Brain microvascular endothelial cell (primary cell): ENCODE data around the gene EPN2.
"Not testable (repeated sequence)": the region's sequence is repeated elsewhere in the genome, so short reads cannot be mapped to it uniquely, and the experiment has no call there.

ENCODE experiments used
- DNase-seq: peaks from one replicate; pipeline ENCODE4 v3.0.0-alpha.2; 2020
- H3K27ac ChIP-seq: fragments of 250-450 bp; sonication (Bioruptor Pico); 2 replicates; pipeline ENCODE4 v1.5.1; 2020; ENCODE audit warnings: mild to moderate bottlenecking, moderate library complexity
- H3K27me3 ChIP-seq: fragments of 250-450 bp; sonication (Bioruptor Pico); replicated peaks from 2 replicates; pipeline ENCODE4 v1.5.1; 2020; ENCODE audit warnings: mild to moderate bottlenecking
- H3K36me3 ChIP-seq: fragments of 250-450 bp; sonication (Bioruptor Pico); replicated peaks from 2 replicates; pipeline ENCODE4 v1.5.1; 2020; ENCODE audit warnings: mild to moderate bottlenecking
- H3K4me3 ChIP-seq: 2 replicates; pipeline ENCODE4 v1.5.1; 2011; ENCODE audit warnings: low read depth, mild to moderate bottlenecking, control low read depth, low read length, moderate library complexity
- in situ Hi-C: cut with HindIII; loops from 2 replicates; pipeline ENCODE4 v1.10.0; 2017; ENCODE audit warnings: low sequenced_read_pairs, low pct_ligation_motif_present

The EPN2 gene

DNA sequence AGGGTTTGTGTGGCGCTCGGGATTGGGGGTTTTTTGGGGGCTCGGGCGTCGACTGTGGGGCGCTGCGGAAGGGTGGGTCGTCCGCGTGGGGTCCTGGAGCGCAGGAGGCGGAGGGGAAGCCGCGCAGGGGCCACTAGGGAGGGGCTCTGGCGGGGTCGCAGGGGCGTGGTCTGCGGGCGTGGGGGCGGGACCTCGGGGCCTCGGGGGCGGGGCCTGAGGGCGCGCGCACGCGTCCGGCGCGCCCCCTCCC, at the start of gene EPN2:
Gene EPN2 (plus strand): TSS at position 228 of the 250 bp plus-strand sequence. CDS start 45,754 bp downstream, outside the sequence.
- H3K36me3 ChIP-seq, in situ Hi-C loops, H3K27me3 ChIP-seq: not testable (repeated sequence)
- peak within 1 kb of the TSS; percentile 86 for H3K4me3 ChIP-seq
- peak; percentile 15 for DNase-seq
- peak within 1 kb of the TSS; percentile 29 for H3K27ac ChIP-seq

DNA sequence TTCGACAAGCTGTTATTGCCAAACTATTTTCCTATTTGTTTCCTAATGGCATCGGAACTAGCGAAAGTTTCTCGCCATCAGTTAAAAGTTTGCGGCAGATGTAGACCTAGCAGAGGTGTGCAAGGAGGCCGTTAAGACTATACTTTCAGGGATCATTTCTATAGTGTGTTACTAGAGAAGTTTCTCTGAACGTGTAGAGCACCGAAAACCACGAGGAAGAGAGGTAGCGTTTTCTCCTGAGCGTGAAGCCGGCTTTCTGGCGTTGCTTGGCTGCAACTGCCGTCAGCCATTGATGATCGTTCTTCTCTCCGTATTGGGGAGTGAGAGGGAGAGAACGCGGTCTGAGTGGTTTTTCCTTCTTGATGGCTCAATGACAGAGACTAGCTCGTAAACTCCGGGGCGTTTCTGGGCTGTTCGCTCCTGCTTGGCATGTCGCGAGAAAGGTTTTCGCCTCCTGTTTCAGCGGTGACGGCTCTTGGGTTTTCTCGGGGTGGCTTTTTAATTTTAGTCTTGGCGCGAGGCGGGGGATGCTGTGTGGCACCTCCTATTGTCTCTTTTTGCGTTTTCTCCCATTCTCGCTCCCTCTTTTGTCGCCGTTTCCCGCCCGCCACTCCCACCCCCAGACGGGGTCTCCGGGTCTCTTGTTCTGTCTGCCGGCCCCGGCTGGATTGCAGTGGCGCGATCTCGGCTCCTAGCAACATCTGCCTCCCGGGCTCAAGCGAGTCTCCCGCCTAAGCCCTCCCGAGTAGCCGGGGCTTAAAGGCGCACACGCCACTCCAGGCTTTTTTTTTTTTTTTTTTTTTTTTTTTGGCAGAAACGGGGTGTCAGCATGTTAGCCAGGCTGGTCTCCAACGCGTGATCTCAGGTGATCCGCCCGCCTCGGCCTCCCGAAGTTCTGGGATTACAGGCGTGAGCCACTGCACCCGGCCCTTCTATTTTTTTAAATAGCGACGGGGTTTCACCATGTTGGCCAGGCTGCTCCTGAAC, 49.0 kb upstream of the EPN2 start:
- H3K4me3 ChIP-seq, H3K27ac ChIP-seq, DNase-seq, H3K36me3 ChIP-seq, in situ Hi-C loops, H3K27me3 ChIP-seq: not testable (repeated sequence)

DNA sequence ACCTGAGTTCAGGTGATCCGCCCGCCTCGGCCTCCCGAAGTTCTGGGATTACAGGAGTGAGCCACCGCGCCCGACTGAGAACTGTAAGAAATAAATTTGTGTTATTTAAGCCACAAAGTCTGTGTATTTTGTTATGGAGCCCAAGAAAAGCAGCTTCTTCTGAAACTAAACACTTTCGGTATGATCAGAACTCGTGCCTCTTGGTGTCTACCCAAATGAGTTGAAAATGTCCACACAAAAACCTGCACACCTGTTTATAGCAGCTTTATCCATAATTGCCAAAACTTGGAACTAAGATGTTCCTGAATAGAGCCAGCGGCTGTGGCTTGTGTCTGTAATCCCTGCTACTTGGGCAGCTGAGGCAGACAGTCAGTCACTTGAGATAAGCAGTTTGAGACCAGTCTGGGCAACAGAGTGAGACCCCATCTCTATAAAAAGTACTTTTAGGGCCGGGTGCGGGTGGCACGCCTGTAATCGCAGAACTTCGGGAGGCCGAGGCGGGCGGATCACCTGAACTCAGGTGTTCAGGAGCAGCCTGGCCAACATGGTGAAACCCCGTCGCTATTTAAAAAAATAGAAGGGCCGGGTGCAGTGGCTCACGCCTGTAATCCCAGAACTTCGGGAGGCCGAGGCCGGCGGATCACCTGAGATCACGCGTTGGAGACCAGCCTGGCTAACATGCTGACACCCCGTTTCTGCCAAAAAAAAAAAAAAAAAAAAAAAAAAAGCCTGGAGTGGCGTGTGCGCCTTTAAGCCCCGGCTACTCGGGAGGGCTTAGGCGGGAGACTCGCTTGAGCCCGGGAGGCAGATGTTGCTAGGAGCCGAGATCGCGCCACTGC, 48.1 kb upstream of the EPN2 start:
- in situ Hi-C loops, H3K27me3 ChIP-seq, H3K27ac ChIP-seq, DNase-seq, H3K4me3 ChIP-seq, H3K36me3 ChIP-seq: not testable (repeated sequence)

GRCh38 chr17:19189781-19190405, 47.3 kb upstream of the EPN2 start:
- H3K36me3 ChIP-seq, in situ Hi-C loops, DNase-seq, H3K27me3 ChIP-seq, H3K27ac ChIP-seq, H3K4me3 ChIP-seq: not testable (repeated sequence)

DNA sequence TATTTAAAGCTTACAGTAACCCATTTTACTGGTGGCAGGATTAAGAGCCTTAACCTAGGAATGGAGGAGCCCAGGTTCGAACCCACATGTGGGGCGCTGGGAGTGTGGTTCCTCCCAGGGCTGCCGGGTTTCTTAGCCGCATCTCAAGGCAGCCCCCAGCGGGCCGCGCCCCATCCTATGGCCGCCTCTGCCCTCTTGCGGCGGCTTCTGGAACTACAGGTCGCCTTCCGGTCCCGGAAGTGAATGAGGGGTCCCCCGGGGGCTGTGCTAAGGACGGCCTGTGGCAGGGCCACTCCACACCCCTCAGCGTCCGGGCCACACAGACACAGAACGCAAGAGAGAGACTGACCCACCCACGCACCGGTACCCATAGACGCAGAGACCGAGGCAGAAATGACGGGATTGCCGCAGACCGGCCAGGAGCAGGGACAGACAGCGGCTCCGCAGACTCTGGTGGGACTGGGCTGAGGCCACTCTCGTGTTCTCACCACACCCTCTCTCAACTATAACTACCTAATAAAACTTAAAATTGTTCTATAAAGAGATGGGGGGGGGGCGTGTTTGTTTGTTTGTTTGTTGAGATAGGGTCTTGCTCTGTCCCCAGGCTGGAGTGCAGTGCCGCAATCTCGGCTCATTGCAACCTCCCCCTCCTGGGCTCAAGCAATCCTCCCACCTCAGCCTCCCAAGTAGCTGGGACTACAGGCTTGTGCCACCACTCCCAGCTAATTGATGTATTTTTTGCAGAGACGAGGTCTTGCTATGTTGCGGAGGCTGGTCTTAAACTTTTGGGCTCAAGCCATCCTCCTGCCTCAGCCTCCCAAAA, 40.6 kb upstream of the EPN2 start:
- H3K27ac ChIP-seq, H3K36me3 ChIP-seq, H3K4me3 ChIP-seq, DNase-seq, in situ Hi-C loops, H3K27me3 ChIP-seq: not testable (repeated sequence)

DNA sequence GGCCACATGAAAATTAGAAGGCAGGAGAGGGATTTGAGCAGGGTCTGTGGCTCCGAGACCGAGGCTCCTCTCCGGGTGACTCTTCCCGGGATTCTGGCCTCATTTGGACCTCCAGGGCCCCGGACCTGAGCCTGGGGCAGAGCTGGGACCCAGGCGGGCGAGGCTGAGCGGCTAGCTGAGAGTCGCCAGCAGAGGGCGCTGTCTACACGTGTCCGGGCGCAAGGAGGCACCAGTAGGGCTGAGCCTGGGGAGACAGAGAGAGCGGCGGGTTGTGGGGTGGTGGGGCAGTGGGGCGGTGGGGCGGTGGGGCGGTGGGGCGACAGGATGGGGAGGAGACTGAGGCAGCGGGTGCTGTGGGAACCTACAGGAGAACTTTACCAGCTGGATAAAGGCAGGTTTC, 34.7 kb upstream of the EPN2 start:
- in situ Hi-C loops, H3K27me3 ChIP-seq, H3K36me3 ChIP-seq, DNase-seq, H3K4me3 ChIP-seq, H3K27ac ChIP-seq: not testable (repeated sequence)

GRCh38 chr17:19203429-19203828, 33.7 kb upstream of the EPN2 start:
- H3K36me3 ChIP-seq, DNase-seq, in situ Hi-C loops, H3K4me3 ChIP-seq, H3K27me3 ChIP-seq, H3K27ac ChIP-seq: not testable (repeated sequence)

GRCh38 chr17:19215074-19215860, 21.9 kb upstream of the EPN2 start:
- H3K4me3 ChIP-seq, H3K36me3 ChIP-seq, DNase-seq, in situ Hi-C loops, H3K27me3 ChIP-seq, H3K27ac ChIP-seq: not testable (repeated sequence)

- H3K27ac ChIP-seq, H3K27me3 ChIP-seq, H3K36me3 ChIP-seq, H3K4me3 ChIP-seq, in situ Hi-C loops, DNase-seq: not testable (repeated sequence)
Observed at GRCh38 chr17:19216148-19216926, 20.8 kb upstream of the EPN2 start.

DNA sequence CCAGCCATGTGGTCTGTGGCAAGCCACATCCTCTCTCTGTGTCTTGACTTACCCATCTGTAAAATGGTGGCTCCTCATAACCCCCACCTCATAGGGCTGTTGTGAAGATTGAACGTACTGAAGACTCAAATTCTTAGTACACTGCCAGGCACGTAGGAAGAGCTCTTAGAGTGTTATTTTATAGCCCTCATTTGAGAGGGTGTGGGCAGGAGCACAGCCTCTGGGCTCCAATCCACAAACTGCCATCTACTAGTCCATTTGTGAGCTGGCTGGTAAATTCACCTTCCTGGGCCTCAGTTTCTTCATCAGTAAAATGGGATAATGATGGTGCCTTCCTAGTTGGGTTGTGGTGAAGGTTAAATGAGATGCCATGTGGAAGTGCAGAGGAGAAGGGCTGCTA, 18.3 kb upstream of the EPN2 start:
- H3K27ac ChIP-seq, in situ Hi-C loops, H3K36me3 ChIP-seq, H3K27me3 ChIP-seq, H3K4me3 ChIP-seq, DNase-seq: not testable (repeated sequence)

DNA sequence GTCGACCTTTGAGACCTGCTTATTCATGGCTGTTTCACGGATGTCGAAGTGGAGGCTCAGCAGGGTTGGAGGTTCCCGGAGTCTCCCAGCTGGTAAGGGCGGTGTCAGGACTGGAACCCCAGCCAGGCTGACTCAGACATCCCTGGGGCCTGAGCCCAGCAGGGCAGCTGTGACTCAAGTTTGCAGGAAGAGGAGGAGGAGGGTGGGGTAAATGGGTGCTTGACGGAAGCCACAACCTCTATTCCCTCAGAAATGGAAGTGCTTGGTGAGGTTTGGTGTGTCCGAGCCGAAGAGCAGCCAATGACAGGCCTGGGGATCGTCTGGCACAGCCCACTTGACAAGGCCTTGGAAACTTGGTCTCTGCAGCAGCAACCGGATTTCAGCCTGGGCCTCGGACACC, 17.8 kb upstream of the EPN2 start:
- H3K36me3 ChIP-seq, H3K27me3 ChIP-seq, H3K4me3 ChIP-seq, in situ Hi-C loops, DNase-seq, H3K27ac ChIP-seq: not testable (repeated sequence)

- DNase-seq, H3K36me3 ChIP-seq, H3K27me3 ChIP-seq, H3K27ac ChIP-seq, in situ Hi-C loops, H3K4me3 ChIP-seq: not testable (repeated sequence)
Observed at GRCh38 chr17:19220195-19220594, 17.0 kb upstream of the EPN2 start.
